Measurements from ENCODE around the gene PLCB1. TPM values are rescaled to one million over a fixed set of nuclear protein-coding genes. Genes with fewer than 3 reads are reported as not detected.

PLCB1 gene
- polyA plus RNA-seq, 1 donor (not counting 4 experiments of a cell fraction or from before 2014, with no cell fraction given), result 0.37 TPM

DNA sequence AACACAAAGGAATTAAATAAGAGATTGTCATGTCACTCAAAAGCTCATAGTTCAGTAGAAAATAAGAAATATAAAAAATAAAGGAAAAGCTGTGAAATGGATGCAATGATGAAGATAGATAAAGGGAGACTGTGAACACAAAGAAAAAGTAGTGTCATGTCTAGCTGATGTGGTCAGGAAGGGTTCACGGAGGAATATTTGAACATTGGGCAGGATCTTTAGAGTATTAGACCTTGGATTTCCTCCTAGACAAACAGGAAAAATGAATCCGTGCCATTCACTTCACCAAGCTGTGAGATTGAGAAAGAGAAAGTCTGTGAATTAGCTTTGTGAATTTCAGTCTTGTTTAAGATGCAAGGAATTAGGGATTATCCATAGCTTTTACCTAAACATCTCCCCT is 522.4 kb downstream of the PLCB1 start:
- Histone ChIP-seq H3K36me3 (ENCODE audit: control insufficient read depth in 2 of 2, extremely low read depth in 1 of 2, insufficient read depth in 2 of 2, low read length in 2 of 2) (no peaks in the 10 kb centered on the region), H4K20me1 (ENCODE audit: control insufficient read depth, extremely low read depth, insufficient read depth, low read length) (no peaks in the 10 kb centered on the region), H3K27ac (ENCODE audit: control insufficient read depth, insufficient read depth, low read length) (no peak overlapping the region), H3K4me3 (ENCODE audit: control insufficient read depth in 2 of 3, extremely low read depth in 1 of 3, insufficient read depth in 2 of 3, low read depth in 1 of 3, low read length in 3 of 3) (no peak overlapping the region), H3K27me3 (ENCODE audit: control insufficient read depth, extremely low read depth, insufficient read depth, low read length) (no peaks in the 10 kb centered on the region), H3K79me2 (ENCODE audit: control insufficient read depth, insufficient read depth, low read length) (no peaks in the 10 kb centered on the region), H3K4me1 (ENCODE audit: control insufficient read depth, extremely low read depth, insufficient read depth, low read length) (no peaks in the 10 kb centered on the region), H3K9me3 (ENCODE audit: control insufficient read depth, low read depth, low read length) (no peaks in the 10 kb centered on the region), H3K9ac (ENCODE audit: control insufficient read depth, extremely low read depth, insufficient read depth, low read length) (no peak overlapping the region), H3K9me1 (ENCODE audit: control insufficient read depth, extremely low read depth, insufficient read depth, low read length) (no peaks in the 10 kb centered on the region), H2AFZ (ENCODE audit: control insufficient read depth, low read length) (no peak overlapping the region), H3K4me2 (ENCODE audit: control insufficient read depth, extremely low read depth, insufficient read depth, low read depth, low read length) (no peak overlapping the region)
- DNase-seq (ENCODE audit: low read depth, low spot score) (no peak), FAIRE-seq (no peak)
- dilution Hi-C loops (cut with MboI; ENCODE audit: extremely low pct_ligation_motif_present, low sequenced_read_pairs), result no loop called here
- no peak for TF ChIP-seq EZH2 (IDR thresholded peaks at IDR 0.05; ENCODE audit: low read length)
- TF ChIP-seq, protein P1, sequence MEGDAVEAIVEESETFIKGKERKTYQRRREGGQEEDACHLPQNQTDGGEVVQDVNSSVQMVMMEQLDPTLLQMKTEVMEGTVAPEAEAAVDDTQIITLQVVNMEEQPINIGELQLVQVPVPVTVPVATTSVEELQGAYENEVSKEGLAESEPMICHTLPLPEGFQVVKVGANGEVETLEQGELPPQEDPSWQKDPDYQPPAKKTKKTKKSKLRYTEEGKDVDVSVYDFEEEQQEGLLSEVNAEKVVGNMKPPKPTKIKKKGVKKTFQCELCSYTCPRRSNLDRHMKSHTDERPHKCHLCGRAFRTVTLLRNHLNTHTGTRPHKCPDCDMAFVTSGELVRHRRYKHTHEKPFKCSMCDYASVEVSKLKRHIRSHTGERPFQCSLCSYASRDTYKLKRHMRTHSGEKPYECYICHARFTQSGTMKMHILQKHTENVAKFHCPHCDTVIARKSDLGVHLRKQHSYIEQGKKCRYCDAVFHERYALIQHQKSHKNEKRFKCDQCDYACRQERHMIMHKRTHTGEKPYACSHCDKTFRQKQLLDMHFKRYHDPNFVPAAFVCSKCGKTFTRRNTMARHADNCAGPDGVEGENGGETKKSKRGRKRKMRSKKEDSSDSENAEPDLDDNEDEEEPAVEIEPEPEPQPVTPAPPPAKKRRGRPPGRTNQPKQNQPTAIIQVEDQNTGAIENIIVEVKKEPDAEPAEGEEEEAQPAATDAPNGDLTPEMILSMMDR (optimal IDR thresholded peaks at IDR 0.05 in 1 of 3, IDR thresholded peaks at IDR 0.05 in 1 of 3, conservative IDR thresholded peaks at IDR 0.05 in 1 of 3; ENCODE audit: extremely low read depth in 1 of 3, insufficient read depth in 2 of 3, low read length in 3 of 3), result no peak

DNA sequence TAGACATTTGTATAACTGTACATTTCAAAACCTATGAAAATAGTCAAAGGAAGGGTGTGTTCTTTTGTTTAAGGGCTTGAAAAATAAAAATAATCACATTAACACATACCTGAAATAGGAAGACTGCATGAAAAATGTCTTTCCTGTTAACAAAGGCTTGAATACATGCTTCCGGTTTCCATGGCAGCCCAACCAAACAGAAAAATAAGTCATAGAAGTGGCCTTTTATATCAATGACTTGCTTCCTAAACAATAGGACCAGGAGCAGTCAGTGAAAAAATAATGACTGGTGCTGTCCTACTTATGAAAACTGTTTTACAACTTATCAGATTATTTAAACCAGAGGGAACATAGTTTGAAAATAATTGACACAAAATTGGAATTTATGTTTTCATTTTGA is 524.3 kb downstream of the PLCB1 start:
- FAIRE-seq (no peak), DNase-seq (ENCODE audit: low read depth, low spot score) (no peak)
- H3K27me3 ChIP-seq (ENCODE audit: control insufficient read depth, extremely low read depth, insufficient read depth, low read length), result no peaks in the 10 kb centered on the region
- H3K9me1 ChIP-seq (ENCODE audit: control insufficient read depth, extremely low read depth, insufficient read depth, low read length), result no peaks in the 10 kb centered on the region
- dilution Hi-C loops (cut with MboI; ENCODE audit: extremely low pct_ligation_motif_present, low sequenced_read_pairs), result no loop called here
- H3K79me2 ChIP-seq (ENCODE audit: control insufficient read depth, insufficient read depth, low read length), result no peaks in the 10 kb centered on the region
- no peak overlapping the region for H3K4me2 ChIP-seq (ENCODE audit: control insufficient read depth, extremely low read depth, insufficient read depth, low read depth, low read length)
- H3K4me3 ChIP-seq (ENCODE audit: control insufficient read depth in 2 of 3, extremely low read depth in 1 of 3, insufficient read depth in 2 of 3, low read depth in 1 of 3, low read length in 3 of 3), result no peak overlapping the region
- H2AFZ ChIP-seq (ENCODE audit: control insufficient read depth, low read length), result no peak overlapping the region
- H3K27ac ChIP-seq (ENCODE audit: control insufficient read depth, insufficient read depth, low read length), result no peak overlapping the region
- TF ChIP-seq EZH2 (IDR thresholded peaks at IDR 0.05; ENCODE audit: low read length), result no peak
- TF ChIP-seq, protein P1 (optimal IDR thresholded peaks at IDR 0.05 in 1 of 3, IDR thresholded peaks at IDR 0.05 in 1 of 3, conservative IDR thresholded peaks at IDR 0.05 in 1 of 3; ENCODE audit: extremely low read depth in 1 of 3, insufficient read depth in 2 of 3, low read length in 3 of 3), result no peak
- no peaks in the 10 kb centered on the region for H3K9me3 ChIP-seq (ENCODE audit: control insufficient read depth, low read depth, low read length)
- H3K36me3 ChIP-seq (ENCODE audit: control insufficient read depth in 2 of 2, extremely low read depth in 1 of 2, insufficient read depth in 2 of 2, low read length in 2 of 2), result no peaks in the 10 kb centered on the region
- no peaks in the 10 kb centered on the region for H4K20me1 ChIP-seq (ENCODE audit: control insufficient read depth, extremely low read depth, insufficient read depth, low read length)
- no peak overlapping the region for H3K9ac ChIP-seq (ENCODE audit: control insufficient read depth, extremely low read depth, insufficient read depth, low read length)
- H3K4me1 ChIP-seq (ENCODE audit: control insufficient read depth, extremely low read depth, insufficient read depth, low read length), result no peaks in the 10 kb centered on the region

Data from keratinocyte (primary cell).